CD4-positive, alpha-beta T cell treated with Interleukin-4 for 1 hour (primary cell): ENCODE results near the gene ARHGAP10.

ENCODE experiments used
- DNase-seq, 2 donors: peaks; one replicate each; pipeline ENCODE4 v3.0.0-alpha.2; 2020 to 2022

Gene ARHGAP10

DNA sequence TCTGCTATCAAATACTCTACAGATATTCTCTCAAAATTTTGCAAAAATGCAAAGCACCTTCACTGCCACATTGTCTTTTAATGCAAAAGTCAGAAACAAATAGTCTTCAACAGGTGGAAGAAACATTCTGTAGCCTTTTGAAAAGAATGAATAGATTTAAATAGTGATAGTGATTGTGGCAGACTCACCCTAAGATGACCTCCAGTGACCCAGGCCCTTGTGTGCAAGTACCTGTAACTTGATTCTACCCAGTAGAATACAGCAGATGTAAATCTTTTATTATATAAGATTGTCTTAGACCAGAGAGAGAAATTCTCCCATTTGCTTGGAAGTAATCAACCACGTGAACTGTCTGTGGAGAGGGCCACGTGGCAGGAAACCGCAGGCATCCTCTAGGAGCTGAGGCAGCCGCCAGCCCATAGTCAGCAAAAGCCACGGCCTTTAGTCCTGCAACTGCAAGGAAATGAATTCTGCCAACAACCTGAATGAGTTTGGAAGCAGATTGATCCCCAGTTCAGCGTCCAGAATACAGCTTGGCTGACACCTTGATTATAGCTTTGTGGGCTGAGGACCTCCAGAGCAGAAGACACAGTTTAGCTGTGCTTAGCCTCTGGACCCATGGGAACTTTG, 272.5 kb downstream of the ARHGAP10 start:
- DNase-seq, result no peak

DNA sequence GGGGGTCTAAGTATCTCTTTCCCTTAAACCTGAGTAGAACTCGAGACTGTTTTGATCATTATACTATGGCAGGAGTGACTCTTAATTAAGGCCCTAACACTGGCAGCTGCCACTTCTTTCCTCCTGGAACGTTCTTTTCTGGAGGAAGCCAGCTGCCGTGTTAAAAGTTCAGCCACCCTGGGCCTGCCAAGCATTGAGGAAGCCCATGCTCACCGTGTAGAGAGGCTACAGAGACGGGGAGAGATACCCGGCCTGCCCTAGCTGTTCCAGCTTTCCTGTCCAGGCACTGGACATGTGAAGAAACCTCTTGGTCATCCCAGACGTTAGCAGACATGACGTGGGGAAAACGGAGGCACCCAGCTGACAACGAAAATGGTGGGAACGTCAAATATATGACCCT, 274.1 kb downstream of the ARHGAP10 start:
- no peak for DNase-seq

DNA sequence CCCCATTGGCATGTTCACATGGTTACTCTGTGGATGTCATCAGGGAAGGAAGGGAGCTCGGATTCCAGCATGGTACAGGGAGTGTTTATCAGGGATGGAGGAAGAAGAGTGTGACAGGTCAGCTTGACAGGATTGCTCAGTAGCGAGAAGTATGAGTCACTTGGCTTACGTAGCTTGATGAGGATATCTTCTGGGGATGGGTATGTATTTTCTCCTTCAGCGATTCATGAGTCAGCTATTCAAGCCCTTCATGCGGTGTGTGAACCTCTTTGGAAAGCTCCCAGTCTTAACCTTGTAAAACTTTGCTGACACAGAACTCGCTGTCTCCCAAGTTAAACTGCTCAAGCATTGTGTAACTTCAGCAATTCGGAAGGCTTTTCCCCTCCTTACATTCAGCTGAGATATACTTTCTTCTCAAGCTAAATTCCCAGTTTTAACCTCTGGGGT, 275.4 kb downstream of the ARHGAP10 start:
- peak in 1 of 2 donors; percentile 19 for DNase-seq

DNA sequence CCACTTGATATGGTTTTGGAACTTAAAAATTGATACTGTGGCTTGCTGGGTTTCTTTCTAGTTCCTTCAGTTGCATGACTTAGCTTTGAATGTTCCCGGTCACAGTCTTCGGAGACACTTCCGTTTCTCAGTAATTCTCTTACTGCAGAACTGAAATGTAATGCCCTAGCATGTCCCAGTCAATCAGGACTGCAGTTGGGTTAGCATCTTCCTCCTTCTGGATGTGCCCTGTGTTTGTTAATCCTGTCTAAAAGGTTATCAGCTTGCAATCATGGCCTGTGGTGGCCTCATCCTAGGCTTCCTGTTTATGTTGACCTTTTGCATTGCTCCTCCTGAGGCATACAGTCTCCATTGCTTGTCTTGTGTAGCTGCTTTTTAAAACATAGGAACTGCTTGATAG, 275.9 kb downstream of the ARHGAP10 start:
- DNase-seq, result peak in 1 of 2 donors; percentile 20

DNA sequence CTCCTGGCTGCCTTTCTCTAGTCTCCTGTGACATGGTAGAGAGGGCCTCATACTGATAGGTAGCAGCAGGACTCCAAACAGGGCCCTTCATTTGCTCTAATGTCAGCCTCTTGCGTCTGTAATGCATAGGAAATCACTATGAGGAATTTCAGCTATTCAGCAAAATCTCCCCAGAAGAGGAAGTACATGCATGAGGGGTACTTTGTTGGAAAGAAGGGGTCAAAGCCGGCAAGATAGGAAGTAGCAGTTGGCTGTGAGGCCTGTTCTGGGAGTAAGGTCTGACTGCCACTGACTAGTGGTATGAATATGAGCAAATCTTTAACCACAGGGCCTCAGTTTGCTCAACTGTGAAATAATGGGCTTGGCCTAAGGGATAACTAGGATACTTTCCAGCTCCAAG, 283.2 kb downstream of the ARHGAP10 start:
- DNase-seq, result no peak

DNA sequence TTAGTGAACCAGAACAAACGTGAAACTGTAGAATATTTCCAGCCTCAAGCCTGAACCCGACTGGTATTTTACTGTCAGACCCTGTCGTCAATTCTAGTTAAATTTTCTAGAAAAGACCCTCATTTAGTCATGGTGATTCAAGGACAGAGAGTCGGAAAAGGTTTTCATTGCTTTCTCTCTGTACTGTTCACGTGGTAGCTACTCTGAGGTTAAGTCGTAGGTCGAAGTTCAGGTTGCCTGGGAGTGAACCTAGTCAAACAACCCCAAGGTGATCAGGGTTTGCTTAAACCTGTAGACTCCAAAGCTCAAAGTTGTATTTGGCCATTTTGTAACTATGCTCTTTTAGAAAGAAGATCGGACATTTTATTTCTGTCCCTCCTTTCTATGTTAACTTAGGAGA, 283.6 kb downstream of the ARHGAP10 start:
- no peak for DNase-seq

DNA sequence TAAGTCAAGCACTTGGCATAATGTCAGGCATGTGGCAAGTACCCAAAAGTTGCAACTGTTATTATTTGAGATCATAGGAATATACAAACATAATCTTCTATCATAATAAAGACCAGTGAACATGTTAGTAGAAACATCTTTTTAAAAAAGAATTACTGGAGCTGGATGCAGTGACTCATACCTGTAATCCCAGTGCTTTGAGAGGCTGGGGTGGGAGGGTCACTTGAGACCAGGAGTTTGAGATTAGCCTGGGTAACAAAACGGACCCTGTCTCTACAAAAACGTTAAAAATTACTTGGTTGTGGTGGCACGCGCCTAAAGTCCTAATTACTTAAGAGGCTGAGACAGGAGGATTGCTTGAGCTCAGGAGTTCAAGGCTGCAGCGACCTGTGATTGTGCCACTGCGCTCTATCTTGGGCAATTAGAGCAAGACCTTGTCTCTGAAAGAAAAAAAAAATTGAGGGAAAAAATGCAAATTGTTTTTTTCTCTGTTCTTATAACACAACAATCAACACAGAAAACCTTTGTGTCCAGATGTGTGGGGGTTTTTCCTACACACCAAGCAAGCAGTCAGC, 284.3 kb downstream of the ARHGAP10 start:
- no peak for DNase-seq

DNA sequence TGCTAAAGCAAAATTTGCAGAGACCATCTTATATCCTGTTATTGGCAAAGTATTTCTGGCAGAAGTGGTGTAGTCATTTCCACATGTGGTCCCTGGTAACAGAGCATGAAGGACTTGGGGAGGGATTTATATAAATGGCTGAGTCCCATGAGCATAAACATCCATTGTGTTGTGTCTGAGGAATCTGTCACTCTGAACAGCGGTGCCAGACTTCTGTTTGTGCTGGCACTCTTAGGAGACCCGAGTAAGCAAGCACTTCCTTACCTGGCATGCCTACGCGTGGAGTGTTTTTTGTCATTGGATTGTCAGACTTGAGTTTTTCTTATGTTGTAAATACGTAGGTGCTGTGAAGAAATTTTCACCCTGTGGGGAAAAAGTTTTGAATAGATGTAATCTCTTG, 285.9 kb downstream of the ARHGAP10 start:
- no peak for DNase-seq

DNA sequence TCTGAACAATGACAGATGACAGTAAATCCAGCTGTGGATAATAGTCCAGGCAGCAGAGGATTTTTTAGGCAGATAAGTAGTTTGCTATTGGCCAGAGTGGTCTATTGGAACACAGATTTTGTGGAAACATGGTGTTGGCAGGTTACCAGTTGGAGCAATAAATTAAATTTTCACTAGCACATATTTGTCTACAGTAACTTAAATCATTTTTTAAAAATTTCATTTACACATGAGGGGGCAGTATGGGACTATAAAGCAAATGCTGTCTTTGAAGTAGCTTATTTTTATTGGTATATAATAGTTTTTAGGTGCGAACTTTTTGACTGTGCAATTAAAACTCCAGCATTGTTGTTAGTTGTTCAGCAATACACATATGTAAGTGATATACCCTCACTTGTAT, 289.8 kb downstream of the ARHGAP10 start:
- peak in 1 of 2 donors; percentile 26 for DNase-seq

DNA sequence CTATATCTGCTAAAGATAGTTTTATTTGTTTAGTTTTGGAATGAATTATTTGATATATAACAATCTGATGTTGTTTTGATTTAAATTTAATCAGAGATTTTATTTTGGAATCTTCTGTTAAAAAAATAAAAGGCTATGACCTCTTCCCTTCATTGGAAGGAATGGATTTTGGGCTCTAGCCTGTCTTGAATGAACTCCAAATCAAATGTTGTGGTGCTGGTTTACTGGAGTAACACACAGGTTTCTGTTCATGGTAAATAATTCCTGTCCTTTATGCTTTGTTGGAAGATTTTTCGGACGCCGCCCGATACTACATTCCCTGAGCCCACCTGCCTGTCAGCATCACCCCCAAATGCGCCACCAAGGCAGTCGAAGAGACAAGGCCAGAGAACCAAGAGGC, 291.1 kb downstream of the ARHGAP10 start:
- DNase-seq, result no peak

DNA sequence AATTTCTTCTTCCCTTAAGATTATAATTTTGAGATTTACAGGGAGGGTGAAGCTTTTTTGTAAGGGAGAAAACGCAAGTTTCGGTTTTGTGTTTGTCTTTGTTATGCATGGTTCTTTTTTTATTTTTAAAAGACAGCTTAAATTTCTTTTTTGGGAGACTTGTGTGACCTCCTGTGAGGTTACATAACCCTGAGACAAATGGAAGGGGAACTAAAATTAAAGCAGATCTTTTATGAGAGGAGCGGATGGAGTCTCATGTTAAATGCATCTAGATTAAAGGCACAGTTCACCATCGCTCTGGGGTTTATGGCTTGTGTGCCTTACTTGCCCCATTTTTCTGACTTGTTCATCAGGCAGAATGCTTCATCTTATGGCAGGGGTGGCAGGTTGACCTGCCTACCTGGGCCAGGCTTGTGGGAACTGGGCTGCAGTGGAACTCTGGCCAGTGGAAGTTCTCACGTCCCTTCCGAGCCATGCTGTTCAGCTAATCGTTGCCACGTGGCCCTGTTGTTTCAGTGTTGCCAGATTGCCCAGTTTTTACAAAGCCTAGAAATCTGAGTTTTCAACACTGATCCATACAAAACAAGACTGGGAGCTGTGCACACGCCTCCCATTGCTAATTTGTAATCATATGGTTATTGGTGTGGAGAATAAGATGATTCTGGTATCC, 291.8 kb downstream of the ARHGAP10 start:
- DNase-seq, result no peak

DNA sequence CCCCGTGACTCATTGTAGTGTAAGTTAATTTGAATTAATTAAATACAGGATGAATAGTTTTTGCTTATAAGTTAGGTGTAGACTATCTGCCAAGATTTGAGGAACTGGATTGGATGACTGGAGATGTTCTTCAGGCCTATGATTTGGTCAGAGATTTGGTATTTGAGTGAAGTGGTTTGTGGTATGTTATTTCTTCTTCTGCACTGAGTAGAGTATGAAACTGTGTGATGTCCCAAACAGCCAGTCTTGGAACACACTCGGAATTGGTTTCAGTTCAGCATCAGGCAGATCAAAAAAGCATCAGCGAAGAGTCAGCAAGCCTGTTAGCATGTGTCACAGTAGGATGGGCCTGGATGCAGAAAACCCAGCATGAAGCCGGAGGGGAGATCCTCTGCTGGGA, 294.1 kb downstream of the ARHGAP10 start:
- no peak for DNase-seq

DNA sequence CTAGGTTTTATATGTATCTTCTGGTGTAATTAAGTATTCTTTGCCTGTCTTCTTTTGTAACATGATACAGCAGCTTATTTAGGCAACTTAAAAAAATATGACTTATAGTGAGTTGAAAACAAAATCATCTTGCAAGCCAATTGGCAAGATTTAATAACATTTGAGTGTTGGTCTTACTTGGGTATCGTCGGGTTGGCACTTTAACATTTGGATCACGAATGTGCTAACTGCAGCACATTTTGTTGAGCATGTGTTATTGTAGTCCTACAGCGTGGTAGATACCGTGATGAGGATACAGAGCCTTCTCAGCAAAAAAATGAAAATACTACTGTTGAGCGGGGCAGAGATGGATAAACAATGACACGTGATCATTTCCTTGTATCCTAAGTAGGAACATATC, 295.3 kb downstream of the ARHGAP10 start:
- DNase-seq, result no peak

DNA sequence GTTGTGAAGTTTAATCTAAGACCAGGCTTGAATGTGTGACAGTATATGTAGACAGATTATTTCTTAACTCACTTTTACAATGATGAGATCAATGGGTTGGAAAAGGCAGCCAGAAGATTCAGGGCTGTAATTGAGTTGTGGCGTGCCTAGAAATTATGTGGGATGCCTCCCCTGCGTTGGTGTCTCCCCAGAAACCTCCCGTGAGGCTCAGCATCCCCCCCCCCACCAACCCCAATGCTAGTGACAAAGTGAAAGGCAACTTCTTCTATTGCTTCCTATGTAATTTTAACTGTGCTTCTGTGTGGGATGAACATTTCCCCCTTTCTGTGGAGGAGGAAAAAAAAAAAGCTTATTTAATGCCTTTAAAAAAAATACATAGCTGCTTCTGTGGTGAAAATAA, 297.9 kb downstream of the ARHGAP10 start:
- no peak for DNase-seq

DNA sequence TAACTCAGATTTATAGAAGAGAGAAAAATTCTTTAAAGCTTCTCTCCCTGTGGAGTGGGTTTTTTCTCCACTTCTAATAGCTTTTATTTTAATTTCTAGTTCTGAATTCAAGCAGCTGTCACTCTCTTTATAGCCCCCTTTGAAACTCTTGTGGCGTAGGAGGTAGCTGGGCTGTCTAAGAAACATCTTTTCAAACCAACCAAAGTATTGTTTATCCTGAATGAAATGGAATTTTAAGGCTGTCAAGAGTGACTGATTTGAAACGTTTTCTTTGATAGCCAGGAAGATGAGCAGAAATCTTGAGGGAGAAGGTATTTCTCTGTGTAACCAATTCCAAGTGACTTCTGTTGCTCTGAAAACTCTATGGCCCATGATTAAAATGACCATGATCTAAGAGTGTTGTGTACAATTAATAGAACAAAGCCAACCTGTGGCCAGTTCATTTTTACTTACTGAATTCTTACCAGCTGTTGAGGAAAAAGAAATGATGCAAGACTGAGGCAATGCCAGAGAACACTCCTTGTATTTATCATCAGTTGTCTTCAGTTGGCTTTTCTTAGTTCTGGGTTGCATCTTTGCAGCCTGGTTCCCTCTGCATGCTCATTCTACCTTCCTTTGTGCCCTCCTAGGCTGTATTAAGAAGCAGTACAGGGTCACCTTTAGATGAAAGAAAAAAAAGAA, 298.4 kb downstream of the ARHGAP10 start:
- DNase-seq, result no peak

DNA sequence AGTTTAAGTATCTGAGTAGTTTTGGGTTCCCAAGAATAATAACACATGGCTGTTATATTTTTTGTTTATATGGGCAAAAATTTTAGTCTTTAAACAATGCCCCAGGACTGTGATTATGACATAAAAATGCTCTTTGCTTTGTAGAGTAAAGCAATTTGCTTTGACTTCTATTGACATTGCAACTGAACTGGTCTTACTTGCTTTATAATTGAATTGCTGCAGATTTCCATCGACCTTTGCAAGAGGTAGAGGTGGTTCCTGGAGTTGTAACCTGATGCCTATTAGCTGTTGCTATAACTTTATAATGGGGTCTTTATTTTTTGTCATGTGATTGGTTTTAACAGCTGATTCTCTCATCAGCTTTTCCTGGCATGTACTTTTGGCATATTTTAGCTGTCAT, 302.9 kb downstream of the ARHGAP10 start:
- no peak for DNase-seq

DNA sequence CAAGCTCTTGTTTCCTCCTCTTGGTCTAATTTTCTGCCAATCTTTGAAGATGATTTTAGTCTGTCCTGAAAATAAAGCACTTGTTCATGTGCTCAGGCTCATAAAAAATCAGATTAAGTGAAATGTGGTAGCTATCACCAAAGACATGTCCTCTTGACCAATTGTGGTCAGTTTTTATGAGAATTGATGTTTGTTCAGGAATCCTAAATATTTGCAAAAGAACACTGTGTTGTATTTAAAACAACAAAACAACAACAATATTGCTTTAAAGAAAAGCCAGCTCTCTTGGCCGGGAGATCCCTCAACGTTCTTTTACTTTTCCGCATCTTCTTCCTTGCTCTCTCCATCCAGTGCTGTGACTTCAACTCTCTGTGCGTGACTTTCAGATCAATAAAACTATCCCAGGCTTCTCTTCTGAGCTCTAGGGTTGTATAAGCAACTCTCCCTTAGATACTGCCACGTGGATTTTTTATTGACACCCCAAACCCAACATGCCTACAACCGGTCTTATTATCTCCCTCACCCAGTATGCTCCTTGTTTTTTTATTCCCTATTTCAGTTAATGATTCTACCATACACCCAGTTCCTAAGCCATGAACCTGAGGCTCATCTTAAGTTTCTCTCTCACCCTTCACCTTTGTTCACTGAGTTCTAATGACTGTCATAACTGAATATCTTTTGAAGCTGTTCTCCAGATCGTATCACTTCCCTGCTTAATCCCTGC, 309.9 kb downstream of the ARHGAP10 start:
- DNase-seq, result no peak

DNA sequence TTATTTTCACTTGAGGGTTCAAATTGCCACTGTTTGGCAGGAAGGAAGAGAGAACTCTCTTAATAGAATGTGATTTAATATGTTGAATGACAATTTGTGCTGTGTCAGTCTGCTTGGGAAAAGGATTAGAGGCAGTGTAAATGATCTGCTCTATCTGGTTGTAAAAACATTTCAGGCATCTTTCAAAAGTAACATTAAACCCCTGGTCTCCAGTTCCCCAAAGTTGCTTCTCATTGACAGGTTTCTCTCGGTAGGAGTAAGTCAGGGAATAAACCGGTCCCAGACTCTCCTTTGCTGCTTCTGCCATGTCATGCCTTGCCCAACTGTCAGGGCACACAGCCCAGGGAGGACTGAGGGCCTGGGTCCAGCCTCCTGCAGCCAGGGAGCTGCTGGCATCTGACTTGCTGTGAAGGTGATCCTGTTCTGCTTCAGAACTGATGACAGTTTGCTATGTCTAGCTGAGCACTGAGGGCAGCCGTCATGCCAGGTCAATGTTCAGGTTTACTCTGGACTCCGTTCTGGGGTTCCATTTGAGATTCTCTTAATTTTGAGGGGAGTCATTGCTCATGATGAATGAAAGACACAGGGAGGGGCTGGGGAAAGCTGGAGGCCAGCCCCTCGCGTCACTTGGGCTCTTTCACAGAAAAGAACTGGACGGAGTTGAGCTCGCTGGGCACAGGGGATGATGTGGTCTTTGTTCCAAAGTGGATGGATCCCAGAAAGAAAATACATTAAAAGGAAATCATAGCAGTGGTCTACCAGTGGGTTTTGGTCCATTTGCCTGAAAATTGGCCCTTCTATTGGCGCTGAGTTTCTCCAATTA, 312.4 kb downstream of the ARHGAP10 start:
- no peak for DNase-seq

DNA sequence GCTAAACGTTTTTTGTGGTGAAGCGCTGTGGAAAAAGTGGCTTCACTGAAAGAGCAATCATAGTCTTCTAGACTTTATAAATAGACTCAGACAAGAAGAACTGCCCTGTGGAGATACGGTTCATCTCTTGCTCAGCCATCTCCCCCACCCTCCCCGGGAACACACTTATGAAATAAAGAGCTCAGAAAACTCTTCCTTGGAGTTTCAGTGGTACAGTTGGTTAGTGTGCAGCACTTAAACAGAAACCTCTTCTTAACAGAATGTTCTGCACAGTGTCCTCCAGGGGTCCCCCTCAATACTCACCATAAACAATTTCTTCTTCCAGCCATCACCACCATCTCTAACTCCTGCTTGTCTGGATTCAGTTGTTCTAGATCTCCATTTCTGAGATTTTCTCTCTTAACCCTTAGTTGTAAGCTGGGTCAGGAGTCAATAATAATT, 313.0 kb downstream of the ARHGAP10 start:
- peak in 1 of 2 donors; percentile 36 for DNase-seq

DNA sequence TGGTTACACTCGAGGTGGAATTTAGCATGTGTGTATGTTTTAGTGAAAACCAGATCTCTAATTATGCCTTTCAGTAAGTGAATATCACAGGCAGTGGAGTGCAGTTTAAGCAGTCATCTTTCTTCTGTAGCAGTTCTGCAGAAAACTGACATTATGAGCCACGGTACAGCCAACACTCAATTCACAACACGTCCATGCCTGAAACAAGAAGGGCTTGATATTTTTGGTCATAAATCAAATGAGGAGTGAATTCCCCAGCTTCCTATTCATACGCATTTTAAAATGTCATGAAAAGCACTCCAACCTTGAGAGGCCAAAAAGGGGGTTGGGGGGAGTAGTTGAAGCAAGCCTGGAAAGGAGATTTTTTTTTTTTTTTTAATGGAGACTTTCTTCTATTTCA, 316.7 kb downstream of the ARHGAP10 start:
- DNase-seq, result no peak

DNA sequence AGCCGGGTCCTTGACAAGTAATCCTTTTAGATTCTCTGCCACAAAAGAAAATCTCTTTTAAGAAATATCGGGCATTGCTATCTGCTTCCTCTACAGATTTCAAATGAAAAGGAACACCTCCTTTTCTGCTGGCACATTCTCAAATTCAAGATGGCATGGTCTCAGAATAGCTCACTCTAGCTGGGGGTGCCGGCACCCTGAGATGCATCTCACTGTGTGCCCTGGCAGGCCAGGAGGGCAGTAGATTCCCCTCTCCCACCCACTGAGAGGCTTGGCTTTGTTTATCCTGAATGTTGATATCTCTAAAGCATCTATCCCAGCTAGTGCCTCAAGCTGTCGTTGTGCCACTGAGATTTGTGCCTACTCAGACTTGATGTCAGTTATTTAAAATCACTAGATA, 319.5 kb downstream of the ARHGAP10 start:
- no peak for DNase-seq

DNA sequence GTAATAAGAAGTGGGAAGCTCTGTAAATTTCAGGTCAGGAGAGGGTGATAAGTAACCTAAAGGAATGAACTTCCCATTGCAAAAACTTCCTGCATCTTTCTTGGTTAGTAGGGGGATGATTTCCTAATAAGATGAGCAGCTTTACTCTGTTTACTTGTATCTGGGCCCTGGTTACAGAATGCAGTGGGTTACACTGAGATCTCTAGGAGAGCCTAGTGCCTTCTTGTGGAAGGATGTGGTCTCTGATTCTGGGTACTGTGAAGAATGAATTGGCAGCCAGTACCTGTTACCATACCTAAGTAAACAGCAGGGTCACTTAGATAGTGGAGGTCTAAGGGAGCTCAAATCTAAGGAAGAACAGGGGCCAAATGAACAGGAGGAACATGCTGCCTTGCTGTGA, 320.6 kb downstream of the ARHGAP10 start:
- peak; percentile 50 to 75 for DNase-seq
